Fibroblast of skin of left biceps (primary cell): ENCODE data around the gene CNIH2.
"Not testable (repeated sequence)": the region's sequence is repeated elsewhere in the genome, so short reads cannot be mapped to it uniquely, and the experiment has no call there.

Experiments used
- DNase-seq, 2 experiments: peaks; one replicate each; pipeline ENCODE4 v3.0.0-alpha.2; 2013; ENCODE audit warnings: low read depth in 2 of 2

The CNIH2 gene

DNA sequence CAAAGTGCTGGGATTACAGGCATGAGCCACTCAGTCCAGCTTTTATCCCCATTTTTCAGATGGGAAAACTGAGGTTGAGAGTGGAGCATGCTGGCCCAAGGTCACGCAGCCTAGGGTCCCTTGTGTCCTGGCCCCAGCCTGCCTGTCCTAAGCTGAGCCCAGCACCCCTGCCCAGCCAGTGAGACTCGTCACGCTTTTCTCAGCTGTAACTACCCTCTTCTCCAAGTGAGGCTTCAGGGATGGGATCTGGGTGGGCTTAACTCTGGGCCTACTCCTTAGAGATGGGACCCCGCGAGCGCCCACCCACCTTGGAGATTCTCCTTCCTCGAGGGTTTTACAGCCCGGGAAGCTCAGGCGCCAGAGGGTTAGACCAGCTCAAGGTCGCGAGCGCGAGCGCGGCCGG lies 13.3 kb downstream of the CNIH2 start:
- no peak for DNase-seq

DNA sequence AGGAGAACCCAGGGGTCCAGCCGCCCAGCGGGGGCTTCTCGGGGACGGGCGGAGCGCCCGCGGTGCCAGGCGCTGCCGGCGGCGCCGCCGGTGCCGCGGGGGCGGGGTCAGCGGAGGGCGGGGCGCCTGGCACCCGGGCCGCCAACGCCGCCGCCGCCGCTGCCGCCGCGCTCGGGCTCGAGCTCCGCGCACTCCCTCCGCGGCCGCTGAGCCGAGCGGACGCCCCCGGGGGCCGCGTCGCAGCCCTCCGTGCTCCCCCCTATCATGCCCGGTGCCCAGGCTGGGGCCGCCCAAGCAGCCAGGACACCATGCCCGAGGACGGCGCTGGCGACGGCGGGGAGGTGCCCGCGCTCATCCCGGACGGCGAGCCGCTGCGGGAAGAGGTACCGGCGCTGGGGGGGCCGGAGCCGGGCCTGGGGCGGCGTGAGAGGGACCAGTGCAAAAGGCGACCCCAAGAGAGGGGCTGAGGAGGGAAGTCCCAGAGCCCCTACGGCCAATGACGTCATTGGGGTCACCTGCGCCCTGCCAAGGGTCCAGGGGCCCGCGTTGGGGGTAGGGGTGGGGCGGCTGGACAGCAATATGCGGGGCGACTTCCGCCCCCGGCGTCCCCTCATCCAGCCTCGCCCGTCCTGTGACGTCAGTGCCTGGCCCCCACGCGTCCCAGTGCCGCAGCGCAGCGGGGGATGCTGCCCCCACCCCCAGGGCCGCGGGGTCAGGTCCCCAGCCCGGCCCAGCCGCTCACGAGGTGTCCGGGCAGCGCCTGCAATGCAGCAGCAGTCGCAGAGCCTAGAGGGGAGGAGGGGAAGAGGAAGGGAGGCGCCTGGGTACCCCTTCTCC lies 13.9 kb downstream of the CNIH2 start, which contains the start of gene TMEM151A:
Gene TMEM151A (plus strand): TSS at position 189 of the 837 bp plus-strand sequence. CDS start 120 bp downstream, at position 309.
- DNase-seq, result no peak

GRCh38 chr11:66292543-66293332 lies 14.8 kb downstream of the CNIH2 start:
- DNase-seq, result no peak

DNA sequence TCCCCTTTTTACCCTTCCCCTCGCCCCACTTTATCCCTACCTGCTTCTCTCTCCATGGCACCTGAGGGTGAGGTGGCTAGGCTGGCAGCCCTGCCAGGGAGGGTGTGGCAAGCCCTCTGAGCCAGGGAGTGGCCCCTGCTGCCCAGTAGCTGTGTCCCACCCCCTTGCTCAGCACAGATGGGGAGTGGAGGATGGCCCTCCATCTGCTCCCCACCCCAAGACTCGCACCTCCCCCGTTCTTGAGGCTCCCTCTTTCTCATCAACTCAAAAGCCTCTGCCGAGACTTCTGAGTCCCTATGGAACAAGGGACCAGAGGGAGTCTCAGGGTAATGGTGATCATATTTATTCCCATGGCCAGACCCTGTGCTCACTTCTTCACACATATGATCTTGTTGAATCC lies 15.4 kb downstream of the CNIH2 start:
- DNase-seq, result no peak

GRCh38 chr11:66293777-66294625 lies 16.0 kb downstream of the CNIH2 start:
- DNase-seq, result no peak

DNA sequence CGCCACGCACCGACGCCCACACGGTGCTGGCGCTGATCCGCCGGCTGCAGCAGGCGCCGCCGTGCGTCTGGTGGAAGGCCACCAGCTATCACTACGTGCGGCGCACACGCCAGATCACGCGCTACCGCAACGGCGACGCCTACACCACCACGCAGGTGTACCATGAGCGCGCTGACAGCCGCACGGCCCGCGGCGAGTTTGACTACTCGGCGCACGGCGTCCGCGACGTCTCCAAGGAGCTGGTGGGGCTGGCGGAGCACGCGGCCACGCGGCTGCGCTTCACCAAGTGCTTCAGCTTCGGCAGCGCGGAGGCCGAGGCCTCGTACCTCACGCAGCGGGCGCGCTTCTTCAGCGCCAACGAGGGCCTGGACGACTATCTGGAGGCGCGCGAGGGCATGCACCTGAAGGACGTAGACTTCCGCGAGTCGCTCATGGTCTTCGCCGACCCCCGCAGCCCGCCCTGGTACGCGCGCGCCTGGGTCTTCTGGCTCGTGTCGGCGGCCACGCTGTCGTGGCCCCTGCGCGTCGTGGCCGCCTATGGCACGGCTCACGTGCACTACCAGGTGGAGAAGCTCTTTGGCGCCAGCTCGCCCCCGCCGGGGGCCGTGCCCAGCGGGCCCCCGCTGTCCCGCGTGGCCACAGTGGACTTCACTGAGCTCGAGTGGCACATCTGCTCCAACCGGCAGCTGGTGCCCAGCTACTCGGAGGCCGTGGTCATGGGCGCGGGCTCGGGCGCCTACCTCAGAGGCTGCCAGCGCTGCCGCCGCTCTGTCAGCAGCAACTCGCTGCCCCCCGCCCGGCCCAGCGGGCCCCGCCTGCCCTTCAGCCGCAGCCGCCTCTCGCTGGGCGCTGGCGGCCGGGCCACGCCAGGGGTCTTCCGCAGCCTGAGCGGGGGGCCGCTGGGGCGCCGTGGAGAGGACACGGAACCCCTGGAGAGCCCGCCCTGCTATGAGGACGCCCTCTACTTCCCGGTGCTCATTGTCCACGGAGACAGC lies 16.9 kb downstream of the CNIH2 start:
- DNase-seq, result no peak

DNA sequence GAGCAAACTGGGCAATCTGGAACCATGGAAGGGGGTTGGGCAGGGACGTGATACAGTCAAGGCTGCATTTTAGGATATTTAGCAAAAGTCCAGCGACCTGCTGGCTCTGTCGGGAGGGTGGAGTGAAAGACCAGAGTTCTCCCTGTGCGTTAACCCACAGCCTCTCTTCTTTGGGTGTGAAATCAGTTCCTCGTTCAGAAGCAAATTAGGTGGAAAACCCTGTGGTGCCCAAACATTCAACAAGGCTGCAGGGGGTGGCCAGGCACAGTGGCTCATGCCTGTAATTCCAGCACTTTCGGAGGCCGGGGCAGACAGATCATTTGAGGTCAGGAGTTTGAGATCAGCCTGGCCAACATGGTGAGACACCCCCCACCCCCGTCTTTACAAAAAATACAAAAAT lies 19.6 kb downstream of the CNIH2 start:
- DNase-seq, result no peak

DNA sequence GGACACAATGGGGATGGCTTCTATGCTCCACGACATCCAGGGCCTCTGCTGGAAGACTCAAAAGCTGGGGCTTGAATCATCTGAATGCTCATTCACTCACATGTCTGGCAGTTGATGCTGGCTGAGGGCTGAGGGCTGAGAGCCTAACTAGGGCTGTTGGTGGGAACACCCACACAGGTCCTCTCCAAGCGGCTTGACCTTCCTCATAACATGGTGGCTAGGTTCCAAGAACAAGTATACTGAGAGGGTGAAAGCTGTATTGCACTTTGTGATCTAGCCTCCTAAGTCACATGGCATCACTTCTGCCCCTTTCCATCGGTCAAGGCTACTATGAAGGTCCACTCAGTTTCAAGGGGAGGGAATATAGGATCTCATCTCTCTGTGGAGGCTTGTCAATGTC lies 21.2 kb downstream of the CNIH2 start:
- DNase-seq, result no peak

DNA sequence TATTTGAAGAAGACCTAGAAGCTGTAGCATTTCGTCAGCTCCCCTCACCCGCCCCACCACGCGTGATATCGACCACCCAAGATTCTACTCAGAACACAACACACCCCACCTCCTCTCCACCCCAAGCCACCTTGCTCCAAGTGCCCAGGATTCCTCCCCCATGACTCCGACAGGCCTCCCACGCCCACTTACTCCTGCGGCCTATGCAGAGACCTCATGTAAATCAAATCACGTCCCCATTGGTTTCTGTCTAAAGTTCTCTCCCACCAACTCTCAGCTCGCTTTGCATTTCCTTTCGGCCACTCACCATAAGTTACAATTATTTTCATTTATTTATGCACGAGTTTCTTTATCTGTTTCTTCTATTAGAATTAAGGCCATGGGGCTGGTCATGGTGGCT lies 24.7 kb downstream of the CNIH2 start:
- no peak for DNase-seq

GRCh38 chr11:66309475-66309874 lies 31.5 kb downstream of the CNIH2 start:
- no peak for DNase-seq

- DNase-seq, result no peak
These were observed 32.3 kb downstream of the CNIH2 start for GRCh38 chr11:66310324-66310723.

GRCh38 chr11:66310803-66311440 lies 32.9 kb downstream of the CNIH2 start:
- DNase-seq, result not testable (repeated sequence)

DNA sequence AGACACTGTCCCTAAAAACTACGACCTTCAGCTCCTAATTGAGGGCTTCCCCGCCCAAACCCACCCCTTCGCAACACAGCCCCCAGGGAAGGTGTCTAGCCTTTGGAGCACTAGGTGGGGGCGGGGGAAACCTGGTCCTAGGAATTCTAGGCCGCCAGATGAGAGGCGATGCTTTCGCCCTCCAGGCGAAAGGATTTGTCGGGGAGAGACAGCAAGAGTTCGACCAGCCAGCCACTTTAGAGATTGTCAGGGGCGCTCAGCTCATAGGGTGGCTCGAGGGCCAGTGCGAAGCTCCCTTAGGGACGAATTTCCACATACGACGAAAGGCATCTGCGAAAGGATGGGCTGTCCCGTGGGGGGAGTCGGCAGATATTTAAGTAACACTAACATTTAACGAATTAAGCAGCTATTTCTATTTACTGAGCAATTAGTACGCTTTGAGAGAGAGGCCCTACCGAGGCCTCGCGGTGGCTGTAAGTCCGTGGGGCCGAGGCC lies 33.5 kb downstream of the CNIH2 start:
- DNase-seq, result no peak

DNA sequence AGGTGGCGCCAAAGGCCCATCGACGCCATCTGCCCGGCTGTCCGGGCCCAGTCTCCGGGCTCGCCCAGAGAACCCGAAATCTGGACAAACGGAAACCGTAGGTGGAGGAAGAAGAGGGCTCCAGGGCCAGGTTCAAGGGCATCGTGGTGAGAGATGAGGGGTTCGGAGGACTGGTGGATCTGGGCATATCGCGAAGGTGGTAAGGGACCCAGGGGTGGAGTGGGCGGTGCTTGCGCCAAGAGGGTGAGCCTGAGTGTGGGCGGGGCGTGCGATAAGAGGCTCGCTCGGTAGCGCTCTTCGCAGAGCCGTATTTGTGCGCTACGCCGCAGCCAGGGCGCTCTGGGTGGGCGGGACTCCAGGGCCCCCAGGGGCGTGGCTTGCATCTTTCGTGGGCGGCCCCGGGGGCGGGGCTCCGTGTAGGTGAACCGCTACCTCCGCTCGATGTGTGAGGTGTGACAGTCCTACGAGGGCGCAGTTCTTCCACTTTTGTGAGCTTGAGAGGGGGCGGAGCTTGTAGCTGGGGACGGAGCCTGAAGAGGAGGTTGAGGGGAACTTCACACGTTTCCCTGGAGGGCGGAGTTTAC lies 34.1 kb downstream of the CNIH2 start:
- DNase-seq, result peak; percentile 68 to 76

DNA sequence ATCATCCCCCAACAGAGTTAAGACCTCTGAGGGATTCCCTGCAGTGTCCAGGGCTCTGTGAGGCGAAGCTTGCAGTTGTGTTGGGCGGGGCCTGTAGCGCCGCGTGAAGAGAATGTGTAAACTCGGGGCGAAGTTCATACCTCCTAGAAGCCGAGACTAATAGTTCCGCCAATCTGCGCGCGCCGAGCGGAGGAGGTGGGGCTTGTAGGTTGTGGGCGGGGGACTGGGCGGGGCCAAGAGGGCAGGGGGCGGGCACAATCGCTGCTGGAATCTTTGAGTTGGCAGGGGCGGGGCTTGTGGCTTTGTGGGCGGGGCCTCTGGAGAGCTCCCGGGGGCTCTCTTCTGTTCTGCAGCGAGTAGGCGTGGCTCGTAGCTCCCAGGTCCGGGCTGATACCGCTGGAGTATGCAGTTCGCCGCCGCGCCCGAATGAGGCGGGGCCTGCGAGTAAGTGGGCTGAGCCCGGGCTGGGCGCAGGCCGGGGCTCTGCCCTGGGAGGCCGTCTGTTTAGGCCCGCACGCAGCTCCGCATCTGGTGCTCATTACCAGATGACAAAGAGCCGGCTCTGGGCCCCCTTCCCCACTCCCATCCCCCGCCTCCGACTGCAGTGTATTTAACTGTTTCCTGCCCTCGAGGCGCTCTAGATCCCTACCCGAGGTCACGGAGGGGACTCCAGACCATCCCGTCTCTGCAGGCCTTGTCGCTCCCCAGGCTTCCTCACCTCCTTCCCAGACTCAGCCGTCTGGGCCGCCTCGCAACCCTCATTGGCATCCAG lies 34.8 kb downstream of the CNIH2 start:
- DNase-seq, result peak; percentile 99

GRCh38 chr11:66313321-66314185 lies 35.6 kb downstream of the CNIH2 start:
- no peak for DNase-seq

- no peak for DNase-seq
These were observed 36.2 kb downstream of the CNIH2 start for GRCh38 chr11:66314186-66314501.
